Activated CD4-positive, alpha-beta memory T cell treated with anti-CD3 and anti-CD28 coated beads for 36 hours (primary cell): Measurements from ENCODE around the gene CTSH. TPM values are rescaled to one million over a fixed set of nuclear protein-coding genes. Genes with fewer than 3 reads are reported as not detected.
"Not testable (repeated sequence)": the region's sequence is repeated elsewhere in the genome, so short reads cannot be mapped to it uniquely, and the experiment has no call there.

Experiments
- CTCF ChIA-PET: fragments of 350-600 bp; sonication (Branson Sonifier 250); formaldehyde crosslinking; loops from one replicate; lab custom pipeline; 2021; ENCODE audit warnings: antibody characterized with exemption, inconsistent platforms; lab: Charles Lee
- POLR2A ChIA-PET: fragments of 350-600 bp; sonication (Branson Sonifier 250); formaldehyde crosslinking; loops from one replicate; lab custom pipeline; 2021; ENCODE audit warnings: antibody characterized with exemption; lab: Charles Lee
- DNase-seq: peaks from one replicate; pipeline ENCODE4 v3.0.0-alpha.2; 2020
- H3K27ac Mint-ChIP-seq: one replicate; pipeline ENCODE4 v1.8.0; 2021; ENCODE audit warnings: mixed read lengths
- H3K27me3 Mint-ChIP-seq: one replicate; pipeline ENCODE4 v1.8.0; 2021; ENCODE audit warnings: mixed read lengths
- H3K36me3 Mint-ChIP-seq: one replicate; pipeline ENCODE4 v1.8.0; 2021; ENCODE audit warnings: mixed read lengths
- H3K4me1 Mint-ChIP-seq: one replicate; pipeline ENCODE4 v1.8.0; 2021; ENCODE audit warnings: low read depth, mixed read lengths
- H3K4me3 Mint-ChIP-seq: one replicate; pipeline ENCODE4 v1.8.0; 2021; ENCODE audit warnings: mild to moderate bottlenecking, mixed read lengths
- H3K9me3 Mint-ChIP-seq: one replicate; pipeline ENCODE4 v1.8.0; 2021; ENCODE audit warnings: mixed read lengths
- intact Hi-C: fragments of 100-400 bp; cut with micrococcal nuclease; formaldehyde crosslinking; loops from one replicate; pipeline ENCODE4 v1.15.1; 2023
- total RNA-seq, 2 experiments: library from RNA; stranded (reverse); gene quantifications; one replicate each; pipeline ENCODE4 v1.2.3, GENCODE V29; 2021

Gene CTSH
- total RNA-seq, 2 experiments from 2014 or later = 127 to 132 TPM

GRCh38 chr15:78872972-78873792 is 71.7 kb downstream of the CTSH start:
- Mint-ChIP-seq H3K27me3 (no peaks in the 10 kb centered on the region), H3K27ac (peak overlapping the region; percentile 99), H3K36me3 (peaks cover 20% of the 10 kb centered on the region), H3K9me3 (no peaks in the 10 kb centered on the region), H3K4me1 (peaks cover 37% of the 10 kb centered on the region), H3K4me3 (peak overlapping the region; percentile 90)
- POLR2A ChIA-PET = interaction anchor here (0.5 to 1.6 kb wide), 7 partner anchors 12 to 113 kb away, joined by 3 to 12 read pairs (median 3); no protein-coding TSS in a partner anchor
- intact Hi-C loops = loop anchor here (1.0 to 10.0 kb wide), 6 partner anchors 13 to 1102 kb away; partner anchors contain the start of genes BCL2A1, IREB2 and TMED3
- DNase-seq = peak; percentile 94
- CTCF ChIA-PET = interaction anchor here (0.6 to 2.9 kb wide), 8 partner anchors 10 to 117 kb away, joined by 3 to 16 read pairs (median 4); no protein-coding TSS in a partner anchor

- Mint-ChIP-seq H3K36me3 (peaks cover 18% of the 10 kb centered on the region), H3K27me3 (no peaks in the 10 kb centered on the region), H3K9me3 (no peaks in the 10 kb centered on the region), H3K4me1 (peaks cover 29% of the 10 kb centered on the region), H3K27ac (peak within 1 kb of the TSS; percentile 99), H3K4me3 (peak within 1 kb of the TSS; percentile 90)
- CTCF ChIA-PET = interaction anchor here (0.6 to 2.9 kb wide), 4 partner anchors 9 to 65 kb away, joined by 3 to 16 read pairs (median 5); partner anchors contain the start of gene ADAMTS7
- intact Hi-C loops = loop anchor here (2.0 to 10.0 kb wide), 5 partner anchors 66 to 1102 kb away; partner anchors contain the start of genes BCL2A1, IREB2 and TMED3
- POLR2A ChIA-PET = interaction anchor here (1.0 to 1.6 kb wide), 3 partner anchors 12 to 35 kb away, joined by 4 to 12 read pairs (median 4); no protein-coding TSS in a partner anchor
- peak; percentile 98 for DNase-seq
These were observed 72.5 kb downstream of the CTSH start, which contains the start of gene MORF4L1 for GRCh38 chr15:78872155-78872971. TSS of gene MORF4L1 (plus strand) at chr15:78872890. CDS start at chr15:78873018, 128 bp downstream.

GRCh38 chr15:78871483-78872127 is 73.2 kb downstream of the CTSH start:
- H3K27ac Mint-ChIP-seq = peak overlapping the region; percentile 8
- peak overlapping the region; percentile 68 for H3K4me3 Mint-ChIP-seq
- peaks cover 18% of the 10 kb centered on the region for H3K36me3 Mint-ChIP-seq
- H3K9me3 Mint-ChIP-seq, DNase-seq, H3K27me3 Mint-ChIP-seq: not testable (repeated sequence)
- H3K4me1 Mint-ChIP-seq = peaks cover 22% of the 10 kb centered on the region
- CTCF ChIA-PET = interaction anchor here (0.6 to 2.9 kb wide), 2 partner anchors 9 to 12 kb away, joined by 3 to 16 read pairs; no protein-coding TSS in a partner anchor
- intact Hi-C loops = loop anchor here (2.0 to 10.0 kb wide), 5 partner anchors 67 to 1103 kb away; partner anchors contain the start of genes BCL2A1, IREB2 and TMED3
- POLR2A ChIA-PET = interaction anchor here (1.0 kb wide), 1 partner anchor 13 kb away, joined by 4 read pairs; no protein-coding TSS in a partner anchor

Other genes starting within 250 kb of the CTSH start
- under 1 TPM; 0.10 TPM for gene ADAMTS7, start 133.6 kb downstream of the CTSH start, total RNA-seq
- 100 to 1,000 TPM; 262 TPM for gene MORF4L1, start 72.2 kb downstream of the CTSH start, total RNA-seq
- gene RASGRF1, start 145.7 kb upstream of the CTSH start, total RNA-seq = under 1 TPM in 1 of 2 experiments, not detected in 1; 0.02 TPM